GM18951 (cell line): ENCODE data around the gene IL16.

ENCODE experiments used
- POLR2A ChIP-seq: IDR thresholded peaks from 4 replicates; pipeline ENCODE4 v1.6.1; 2011; ENCODE audit warnings: mild to moderate bottlenecking; ENCODE audit not compliant: insufficient read length, insufficient read depth; ENCODE audit errors: extremely low read depth
- in situ Hi-C: fragments of 300-500 bp; cut with MboI; formaldehyde crosslinking; loops from one replicate; pipeline ENCODE4 v1.12.0; 2022; ENCODE audit warnings: low sequenced_read_pairs, mixed read lengths, inconsistent platforms; ENCODE audit not compliant: unreplicated experiment

IL16 gene

DNA sequence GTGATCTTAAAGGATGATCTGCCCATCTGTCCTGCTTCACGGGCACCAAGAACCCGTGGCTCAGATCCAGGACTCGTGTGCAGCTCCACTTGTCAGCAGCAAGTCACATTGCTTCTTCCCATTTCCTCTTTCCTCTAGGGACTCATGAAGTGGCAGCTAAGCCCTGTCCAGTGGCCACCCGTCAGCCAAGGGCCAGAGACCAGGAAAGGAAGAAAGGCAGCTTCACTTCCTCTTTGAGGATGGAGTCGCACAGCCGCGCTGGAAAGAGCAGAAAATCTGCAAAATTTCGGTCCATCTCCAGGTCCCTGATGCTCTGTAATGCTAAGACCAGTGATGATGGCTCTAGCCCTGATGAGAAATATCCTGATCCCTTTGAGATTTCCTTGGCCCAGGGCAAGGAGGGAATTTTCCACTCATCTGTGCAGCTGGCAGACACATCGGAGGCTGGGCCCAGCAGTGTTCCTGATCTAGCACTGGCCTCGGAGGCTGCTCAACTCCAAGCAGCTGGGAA lies 28.5 kb downstream of the IL16 start:
- TF ChIP-seq POLR2A = no peak
- in situ Hi-C loops = no loop called here

DNA sequence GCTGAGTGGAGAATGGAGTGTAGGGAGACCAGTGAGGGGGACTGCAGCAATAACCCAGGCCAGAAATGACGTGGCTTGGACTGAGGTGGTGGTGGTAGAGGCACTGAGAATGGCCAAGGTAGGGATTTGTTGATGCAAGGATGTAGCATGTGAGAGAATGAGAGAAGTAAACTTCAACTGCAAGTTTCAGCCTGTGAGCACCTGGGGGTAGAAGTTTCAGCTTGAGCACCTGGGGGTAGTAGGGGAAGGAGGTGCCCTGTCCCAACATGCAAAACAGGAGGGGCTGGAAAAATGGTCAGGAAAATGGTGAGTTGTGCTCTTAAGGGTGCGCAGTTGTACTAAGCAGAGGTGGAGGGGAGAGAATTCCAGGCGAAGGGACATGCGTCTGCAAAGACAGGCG lies 31.0 kb downstream of the IL16 start:
- in situ Hi-C loops = no loop called here
- no peak for TF ChIP-seq POLR2A

DNA sequence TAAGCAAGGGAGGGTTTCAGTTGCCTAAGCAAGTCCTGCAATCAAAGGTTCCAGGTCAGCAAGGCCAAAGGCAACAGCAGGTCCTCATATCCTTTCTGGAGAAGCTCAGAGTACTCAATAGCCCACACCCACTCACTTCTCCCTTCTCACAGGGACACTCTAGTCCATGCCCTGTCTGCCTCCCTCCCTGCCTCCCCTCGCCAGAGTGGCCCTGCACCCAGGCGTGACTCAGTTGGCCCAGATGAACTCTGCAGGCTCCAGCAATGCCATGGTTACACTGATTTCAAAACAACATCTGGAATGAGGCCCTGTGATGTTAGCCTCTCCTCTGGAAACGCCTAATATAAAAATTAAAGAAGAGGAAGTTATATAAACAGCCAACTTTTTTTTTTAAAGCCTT lies 32.9 kb downstream of the IL16 start:
- in situ Hi-C loops = no loop called here
- TF ChIP-seq POLR2A = no peak

DNA sequence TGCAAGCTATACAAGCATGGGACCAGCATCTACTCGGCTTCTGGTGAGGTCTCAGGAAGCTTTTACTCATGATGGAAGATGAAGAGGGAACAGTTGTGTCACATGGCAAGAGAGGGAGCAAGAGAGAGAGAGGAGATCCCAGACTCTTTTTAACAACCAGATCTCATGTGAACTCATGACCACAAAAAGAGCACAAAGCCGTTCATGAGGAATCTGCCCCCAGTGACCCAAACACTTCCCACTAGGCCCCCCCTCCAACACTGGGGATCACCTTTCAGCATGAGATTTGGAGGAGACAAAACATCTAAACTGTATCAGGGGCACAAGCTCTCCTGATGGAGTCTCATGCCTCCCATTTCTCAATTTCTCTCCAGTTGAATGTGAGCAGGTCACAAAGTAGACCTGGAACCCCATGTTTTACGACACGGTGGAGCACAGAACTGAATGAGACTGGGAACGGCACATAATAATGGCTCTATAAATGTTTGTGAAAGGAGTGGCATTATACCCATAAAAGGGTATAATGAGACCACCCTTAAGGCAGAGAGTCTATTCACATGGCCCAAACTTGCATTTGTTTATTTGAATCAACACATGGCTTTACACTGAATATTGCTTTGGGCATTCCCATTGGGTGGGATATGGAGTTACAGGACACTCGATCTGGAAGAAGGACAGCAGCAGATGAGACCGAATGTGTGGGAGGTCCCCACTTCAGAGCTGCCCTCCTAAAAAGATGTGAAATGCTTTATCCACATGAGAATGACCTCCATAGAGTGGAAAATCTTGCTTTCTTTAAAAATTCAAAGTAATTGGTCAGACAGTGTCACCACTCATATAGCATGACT lies 38.8 kb downstream of the IL16 start:
- in situ Hi-C loops = no loop called here

DNA sequence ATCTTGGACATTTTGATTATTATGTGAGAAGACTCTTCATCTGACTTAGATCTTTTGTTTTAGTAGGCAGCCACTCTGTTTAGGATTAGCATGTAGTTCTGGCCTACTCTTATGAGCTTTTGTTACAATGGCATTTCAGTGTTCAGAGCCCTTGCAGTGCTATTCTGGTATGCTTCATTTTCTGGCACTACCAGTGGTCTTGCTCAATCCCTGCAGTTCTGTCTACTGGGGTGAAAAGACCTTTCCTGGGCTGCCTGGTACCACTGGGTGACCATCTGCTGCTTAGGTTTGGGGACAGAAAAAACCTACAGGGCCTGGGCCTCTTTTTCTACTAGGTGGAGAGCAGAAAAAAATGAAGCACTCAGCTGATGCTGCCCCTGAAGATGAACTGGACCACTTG lies 42.5 kb downstream of the IL16 start:
- no peak for TF ChIP-seq POLR2A
- in situ Hi-C loops = no loop called here

More for the DNA sequence above, 38.8 kb downstream of the IL16 start:
- no peak for TF ChIP-seq POLR2A

DNA sequence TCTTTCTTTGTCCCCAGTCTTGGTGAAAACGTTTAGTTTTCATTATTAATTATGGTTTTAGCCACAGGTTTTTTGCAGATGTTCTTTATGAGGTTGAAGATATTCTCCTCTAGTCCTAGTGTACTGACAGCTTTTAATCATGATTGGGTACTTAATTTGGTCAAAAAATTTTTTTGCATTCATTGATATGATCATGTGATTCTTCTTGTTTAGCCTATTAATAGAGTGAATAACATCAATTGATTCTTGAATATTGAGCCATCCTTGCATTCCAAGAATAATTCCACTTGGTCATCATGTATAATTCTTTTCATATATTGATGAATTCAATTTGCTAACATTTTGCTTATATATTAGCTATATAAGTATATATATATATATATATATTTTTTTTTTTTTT lies 46.1 kb downstream of the IL16 start:
- in situ Hi-C loops = no loop called here

DNA sequence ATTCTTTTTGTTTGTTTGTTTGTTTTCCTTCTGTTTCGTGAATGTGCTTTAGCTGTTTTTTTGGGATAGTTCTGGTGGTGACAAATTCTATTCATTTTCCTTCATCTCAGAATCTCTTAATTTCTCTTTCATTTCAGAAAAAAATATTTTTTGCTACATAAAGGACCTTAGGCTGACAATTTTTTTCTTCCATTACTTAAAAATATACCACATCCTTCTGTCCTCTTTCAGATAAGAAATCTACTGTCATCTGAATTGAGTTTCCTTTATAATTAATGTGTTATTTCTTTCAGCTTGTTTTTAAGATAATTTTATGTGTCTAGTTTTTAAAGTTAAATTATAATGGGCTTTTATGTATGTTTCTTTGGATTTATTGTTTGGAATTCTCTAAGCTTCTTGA lies 47.6 kb downstream of the IL16 start:
- in situ Hi-C loops = no loop called here
- TF ChIP-seq POLR2A = no peak

More for the DNA sequence above, 46.1 kb downstream of the IL16 start:
- no peak for TF ChIP-seq POLR2A

DNA sequence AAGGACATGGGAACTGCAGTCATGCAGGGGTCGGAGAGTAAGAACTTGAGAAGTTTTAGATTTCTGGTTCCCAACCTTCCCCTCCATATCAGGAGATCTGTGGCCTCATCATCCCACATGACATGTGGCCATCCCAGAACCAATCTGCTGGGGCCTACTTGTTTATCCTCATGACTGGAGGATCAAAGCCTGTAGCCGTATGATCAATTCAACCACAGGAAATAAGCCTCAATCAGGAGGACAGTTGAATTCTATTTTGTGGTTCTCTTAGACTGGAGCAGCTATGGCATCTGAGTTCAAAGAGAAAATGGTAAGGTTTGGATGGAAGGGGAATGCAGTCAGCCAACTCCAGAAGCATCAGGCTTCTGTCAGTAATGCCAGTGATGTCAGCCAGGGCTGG lies 57.2 kb downstream of the IL16 start:
- in situ Hi-C loops = loop anchor here (25.0 kb wide), 1 partner anchor 792 kb away; no protein-coding TSS in a partner anchor
- TF ChIP-seq POLR2A = no peak

DNA sequence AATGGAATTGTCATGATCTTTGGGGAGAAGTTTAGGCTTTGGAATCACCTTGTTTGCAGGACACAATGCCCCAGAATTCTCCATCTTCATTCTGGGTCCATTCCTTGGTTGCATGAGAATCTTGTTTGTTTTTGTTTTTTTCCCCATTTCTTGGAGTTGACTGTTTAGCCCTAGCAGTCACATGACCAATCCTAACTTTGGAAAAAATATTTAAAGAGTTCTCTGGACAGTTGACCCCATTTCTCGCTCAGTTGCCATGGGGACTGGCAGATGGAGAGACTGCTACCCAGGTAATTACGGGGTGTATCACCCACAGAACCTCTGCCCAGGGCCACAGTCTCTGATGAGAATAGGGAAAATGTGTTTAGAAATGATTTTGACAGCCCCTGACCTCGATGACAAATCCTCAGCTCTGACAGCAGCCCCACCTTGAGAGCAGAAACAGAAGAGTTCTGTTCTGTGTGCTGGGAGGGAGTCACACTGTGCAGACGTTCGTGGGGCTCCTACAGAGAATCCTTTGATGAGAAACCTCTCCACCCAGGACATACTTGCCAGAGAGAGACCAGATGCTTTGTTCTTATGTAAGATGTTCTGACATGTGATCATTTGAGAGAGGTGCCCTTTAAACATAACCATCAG lies 57.7 kb downstream of the IL16 start:
- in situ Hi-C loops = loop anchor here (25.0 kb wide), 1 partner anchor 792 kb away; no protein-coding TSS in a partner anchor

DNA sequence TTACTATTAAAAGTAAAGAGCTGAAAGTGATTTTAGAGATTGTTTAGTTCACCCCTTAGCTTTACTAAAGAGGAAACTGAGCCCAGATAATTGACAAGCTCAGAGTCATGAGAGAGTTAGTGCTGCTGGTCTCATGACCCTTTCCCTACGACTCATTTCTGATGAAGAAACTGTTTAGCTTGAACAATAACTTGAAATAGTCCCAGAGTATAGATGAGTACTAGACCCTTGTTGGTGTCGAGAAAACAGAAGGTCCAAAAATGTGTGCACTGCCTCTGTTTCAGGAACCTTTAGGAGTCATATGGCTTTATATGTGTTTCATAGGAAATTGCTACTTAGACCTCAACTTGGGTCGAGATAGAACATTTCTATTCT lies 58.2 kb downstream of the IL16 start:
- no peak for TF ChIP-seq POLR2A
- in situ Hi-C loops = loop anchor here (25.0 kb wide), 1 partner anchor 793 kb away; no protein-coding TSS in a partner anchor

More for the DNA sequence above, 57.7 kb downstream of the IL16 start:
- TF ChIP-seq POLR2A = no peak

DNA sequence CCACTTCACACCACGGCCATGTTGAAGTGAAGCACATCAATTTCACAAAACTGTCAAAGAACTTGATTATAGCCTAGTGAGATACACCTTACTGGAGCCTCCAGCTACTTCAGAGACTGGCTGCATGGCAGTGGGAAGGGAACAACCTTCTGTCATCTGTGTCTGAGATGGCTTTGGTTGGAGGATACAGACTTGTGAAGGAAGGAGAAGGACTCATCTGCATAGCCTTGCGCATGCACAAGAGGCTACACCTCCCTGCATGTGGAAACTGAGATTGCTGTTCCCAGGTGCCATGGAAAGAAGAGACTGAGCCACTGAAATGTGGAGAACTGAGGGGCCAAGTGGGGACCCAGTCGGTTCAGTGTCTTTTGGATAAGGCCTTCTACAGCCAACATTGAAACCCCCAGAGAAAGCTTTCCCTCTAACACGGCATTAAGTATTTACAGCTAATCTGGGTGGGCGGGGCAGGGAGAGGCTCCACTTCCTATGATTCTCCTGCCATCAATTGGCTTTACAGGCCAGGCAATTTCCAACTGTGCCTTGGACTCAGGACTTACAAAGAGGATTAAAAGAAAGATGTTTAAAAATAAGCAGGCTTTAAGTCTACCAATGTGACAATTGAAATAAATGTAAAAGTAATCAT lies 58.8 kb downstream of the IL16 start:
- in situ Hi-C loops = loop anchor here (25.0 kb wide), 1 partner anchor 793 kb away; no protein-coding TSS in a partner anchor
- TF ChIP-seq POLR2A = no peak

DNA sequence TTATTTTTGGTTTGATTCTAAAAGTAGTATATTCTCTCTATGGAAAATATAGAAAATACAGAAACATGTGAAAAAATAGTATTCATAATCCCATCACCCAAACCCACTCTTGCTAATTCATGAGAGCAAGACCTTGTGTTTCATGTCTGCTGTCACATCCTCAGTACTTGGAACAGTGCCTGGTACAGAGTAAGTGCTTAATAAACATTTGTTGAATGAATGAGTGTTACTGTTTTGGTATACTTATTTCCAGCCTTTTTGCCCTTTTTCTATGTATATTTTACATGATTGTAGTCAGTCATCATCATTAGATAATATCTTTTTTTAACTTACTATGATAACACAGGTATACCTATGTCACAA lies 59.3 kb downstream of the IL16 start:
- in situ Hi-C loops = loop anchor here (25.0 kb wide), 1 partner anchor 794 kb away; no protein-coding TSS in a partner anchor
- TF ChIP-seq POLR2A = no peak

DNA sequence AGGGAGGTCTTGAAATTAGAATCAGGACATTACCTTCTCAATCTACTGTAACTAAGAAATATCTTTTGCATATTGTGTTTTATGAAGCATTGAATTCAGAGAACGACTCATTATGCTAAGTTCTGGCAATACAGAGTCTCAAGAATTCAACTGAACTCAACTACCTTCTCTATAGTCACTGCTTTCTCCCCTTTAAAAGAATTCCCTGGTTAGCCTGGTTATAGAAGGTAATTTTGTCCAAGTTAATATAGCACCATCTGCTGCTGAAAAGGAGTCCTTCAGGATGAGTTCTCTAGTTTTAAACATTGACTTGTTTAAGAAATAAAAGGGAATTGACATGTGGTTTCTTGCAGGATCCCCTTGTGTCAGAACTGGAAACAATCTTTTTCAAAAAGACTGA lies 60.2 kb downstream of the IL16 start:
- in situ Hi-C loops = loop anchor here (25.0 kb wide), 1 partner anchor 795 kb away; no protein-coding TSS in a partner anchor
- TF ChIP-seq POLR2A = no peak

DNA sequence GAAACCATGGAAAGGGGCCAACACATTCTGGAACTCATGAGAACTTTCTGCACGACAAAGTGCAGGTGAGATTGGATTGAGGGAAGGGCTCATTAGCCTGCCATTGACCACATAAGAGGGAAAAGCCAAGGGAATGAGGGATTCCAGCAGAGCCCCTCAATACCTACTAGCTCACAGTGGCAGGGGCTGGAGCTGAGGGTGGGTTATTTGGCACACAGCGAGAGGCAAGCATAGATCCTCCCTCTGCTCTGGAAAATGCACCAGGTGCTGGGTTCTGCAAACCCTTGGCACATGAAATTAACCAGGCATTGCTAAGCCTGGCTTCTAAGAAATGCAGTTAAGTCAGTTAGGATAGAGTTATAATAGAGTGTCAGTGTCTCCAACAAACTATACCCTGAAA lies 60.8 kb downstream of the IL16 start:
- TF ChIP-seq POLR2A = no peak
- in situ Hi-C loops = loop anchor here (25.0 kb wide), 1 partner anchor 795 kb away; no protein-coding TSS in a partner anchor
